Activated CD4-positive, alpha-beta memory T cell treated with anti-CD3 and anti-CD28 coated beads, Interleukin-2, amount 10 ng/mL, durations not matched to agents 7 days and 5 days (primary cell): ENCODE measurements around the gene LGALS3. TPM values are rescaled to one million over a fixed set of nuclear protein-coding genes. Genes with fewer than 3 reads are reported as not detected.

Experiments used
- total RNA-seq, 2 experiments: library from RNA; stranded (reverse); gene quantifications; one replicate each; pipeline ENCODE4 v1.2.3, GENCODE V29; 2021

Gene LGALS3
- total RNA-seq, 2 experiments from 2014 or later: 70.5 to 71.3 TPM

Other genes with a start within 250 kb of the LGALS3 start
- 10 to 100 TPM; 68.7 to 70.3 TPM for gene GCH1, start 226.4 kb upstream of the LGALS3 start, total RNA-seq
- 10 to 100 TPM; 36.2 to 36.9 TPM for gene WDHD1, start 102.2 kb upstream of the LGALS3 start, total RNA-seq
- gene SOCS4, start 102.0 kb upstream of the LGALS3 start, total RNA-seq: 10 to 100 TPM; 24.2 to 32.0 TPM
- 100 to 1,000 TPM; 100 to 104 TPM for gene MAPK1IP1L, start 77.6 kb upstream of the LGALS3 start, total RNA-seq
- 10 to 100 TPM; 89.7 to 95.8 TPM for gene DLGAP5, start 62.3 kb downstream of the LGALS3 start, total RNA-seq
- gene FBXO34, start 142.2 kb downstream of the LGALS3 start, total RNA-seq: 10 to 100 TPM; 25.1 to 25.5 TPM